H1 (cell line): ENCODE results near the gene KRTAP9-2.

Experiments
- CTCF ChIP-seq, 3 experiments: IDR thresholded peaks; 1 replicate in 2 of 3; 2 replicates in 1 of 3; pipeline versions ENCODE4 v1.5.1 to v1.6.1; 2011; ENCODE audit warnings: low read length in 3 of 3, mild to moderate bottlenecking in 3 of 3, inconsistent platforms in 2 of 3, low read depth in 1 of 3, moderate library complexity in 1 of 3; ENCODE audit not compliant: insufficient read depth in 1 of 3; ENCODE audit errors: control extremely low read depth in 1 of 3
- EZH2 ChIP-seq: fragments of 200-600 bp; sonication (generic); IDR thresholded peaks from 2 replicates; pipeline ENCODE4 v1.7.1; 2012; ENCODE audit warnings: low read depth, mild to moderate bottlenecking, moderate library complexity, low read length, inconsistent platforms; ENCODE audit not compliant: severe bottlenecking
- MAX ChIP-seq: IDR thresholded peaks from 2 replicates; pipeline ENCODE4 v1.6.1; 2012; ENCODE audit warnings: inconsistent platforms
- SUZ12 ChIP-seq: fragments of 200-600 bp; sonication (generic); IDR thresholded peaks from 2 replicates; pipeline ENCODE4 v1.6.1; 2012; ENCODE audit warnings: mild to moderate bottlenecking, inconsistent platforms, low read length, moderate library complexity, mixed read lengths

GRCh38 chr17:41263212-41263611 is 36.8 kb downstream of the KRTAP9-2 start:
- TF ChIP-seq EZH2 (no peak), MAX (no peak), SUZ12 (no peak), CTCF (IDR thresholded peaks at IDR 0.05; ENCODE audit: control extremely low read depth in 1 of 3, insufficient read depth in 1 of 3, low read depth in 1 of 3, low read length in 3 of 3) (no peak)
